NCI-H748 treated with DMSO at 0.1 percent for 48 hours (cell line): ENCODE data around the gene GSTT2B.
"Not testable (repeated sequence)": the region's sequence is repeated elsewhere in the genome, so short reads cannot be mapped to it uniquely, and the experiment has no call there.

Source experiments
- DNase-seq: peaks from one replicate; lab custom pipeline; 2025; lab: John Stamatoyannopoulos, UW

GSTT2B gene

GRCh38 chr22:23961084-23961771, at the start of gene GSTT2B:
GSTT2B (minus strand) TSS chr22:23961195; CDS start chr22:23961131, 64 bp downstream.
- DNase-seq = not testable (repeated sequence)

GRCh38 chr22:24010018-24010391, 49.0 kb upstream of the GSTT2B start:
- no peak for DNase-seq

GRCh38 chr22:24009227-24010017, 48.4 kb upstream of the GSTT2B start:
- DNase-seq = no peak

- DNase-seq = no peak
Observed at GRCh38 chr22:24008381-24009226, 47.6 kb upstream of the GSTT2B start.

GRCh38 chr22:24008022-24008283, 47.0 kb upstream of the GSTT2B start:
- no peak for DNase-seq

GRCh38 chr22:24007253-24008021, 46.4 kb upstream of the GSTT2B start:
- DNase-seq = no peak

- DNase-seq = no peak
Observed at GRCh38 chr22:24006914-24007214, 45.9 kb upstream of the GSTT2B start.

GRCh38 chr22:24006207-24006913, 45.4 kb upstream of the GSTT2B start:
- no peak for DNase-seq

- DNase-seq = no peak
Observed at GRCh38 chr22:24005201-24005600, 44.2 kb upstream of the GSTT2B start, which contains the start of gene GSTT4. GSTT4 (minus strand) TSS chr22:24005453; CDS start chr22:24005356, 97 bp downstream.

GRCh38 chr22:24003887-24004286, 42.9 kb upstream of the GSTT2B start:
- DNase-seq = no peak

- DNase-seq = no peak
Observed at GRCh38 chr22:24002851-24003250, 41.9 kb upstream of the GSTT2B start.

GRCh38 chr22:24002272-24002671, 41.3 kb upstream of the GSTT2B start:
- no peak for DNase-seq

- DNase-seq = no peak
Observed at GRCh38 chr22:24001314-24001713, 40.3 kb upstream of the GSTT2B start.

GRCh38 chr22:23999779-24000178, 38.8 kb upstream of the GSTT2B start:
- DNase-seq = not testable (repeated sequence)

- no peak for DNase-seq
Observed at GRCh38 chr22:23997092-23997491, 36.1 kb upstream of the GSTT2B start.

GRCh38 chr22:23993581-23994177, 32.7 kb upstream of the GSTT2B start:
- DNase-seq = not testable (repeated sequence)

GRCh38 chr22:23993080-23993479, 32.1 kb upstream of the GSTT2B start:
- DNase-seq = not testable (repeated sequence)

- not testable (repeated sequence) for DNase-seq
Observed at GRCh38 chr22:23989583-23990244, 28.7 kb upstream of the GSTT2B start.

GRCh38 chr22:23986538-23987178, 25.7 kb upstream of the GSTT2B start:
- DNase-seq = not testable (repeated sequence)

- DNase-seq = not testable (repeated sequence)
Observed at GRCh38 chr22:23986089-23986488, 25.1 kb upstream of the GSTT2B start.
